Kidney glomerular epithelial cell (primary cell): ENCODE results near the gene ARID1B.
"Not testable (repeated sequence)": the region's sequence is repeated elsewhere in the genome, so short reads cannot be mapped to it uniquely, and the experiment has no call there.

Source experiments
- DNase-seq: peaks from one replicate; lab custom pipeline; 2025; lab: John Stamatoyannopoulos, UW

ARID1B gene

GRCh38 chr6:157021993-157022740 is 245.0 kb downstream of the ARID1B start:
- DNase-seq = peak; percentile 82

GRCh38 chr6:157023958-157024357 is 246.8 kb downstream of the ARID1B start:
- no peak for DNase-seq

- no peak for DNase-seq
Observed at GRCh38 chr6:157024745-157025144, 247.6 kb downstream of the ARID1B start.

GRCh38 chr6:157025437-157025836 is 248.3 kb downstream of the ARID1B start:
- DNase-seq = no peak

GRCh38 chr6:157029980-157030690 is 253.0 kb downstream of the ARID1B start:
- DNase-seq = no peak

- DNase-seq = no peak
Observed at GRCh38 chr6:157030755-157031154, 253.6 kb downstream of the ARID1B start.

- no peak for DNase-seq
Observed at GRCh38 chr6:157032923-157033322, 255.7 kb downstream of the ARID1B start.

- DNase-seq = no peak
Observed at GRCh38 chr6:157033428-157034140, 256.4 kb downstream of the ARID1B start.

GRCh38 chr6:157034436-157035230 is 257.5 kb downstream of the ARID1B start:
- DNase-seq = peak; percentile 51

- no peak for DNase-seq
Observed at GRCh38 chr6:157035546-157035945, 258.4 kb downstream of the ARID1B start.

- no peak for DNase-seq
Observed at GRCh38 chr6:157036245-157036711, 259.1 kb downstream of the ARID1B start.

- no peak for DNase-seq
Observed at GRCh38 chr6:157037165-157037564, 260.0 kb downstream of the ARID1B start.

GRCh38 chr6:157038610-157039009 is 261.4 kb downstream of the ARID1B start:
- no peak for DNase-seq

GRCh38 chr6:157039639-157040038 is 262.5 kb downstream of the ARID1B start:
- not testable (repeated sequence) for DNase-seq

GRCh38 chr6:157040191-157040590 is 263.0 kb downstream of the ARID1B start:
- DNase-seq = no peak

- DNase-seq = peak; percentile 74
Observed at GRCh38 chr6:157045831-157046454, 268.8 kb downstream of the ARID1B start.

- DNase-seq = no peak
Observed at GRCh38 chr6:157046776-157047175, 269.6 kb downstream of the ARID1B start.

GRCh38 chr6:157047328-157047727 is 270.1 kb downstream of the ARID1B start:
- DNase-seq = no peak

- DNase-seq = no peak
Observed at GRCh38 chr6:157047951-157048350, 270.8 kb downstream of the ARID1B start.

GRCh38 chr6:157049133-157049532 is 272.0 kb downstream of the ARID1B start:
- DNase-seq = no peak

- no peak for DNase-seq
Observed at GRCh38 chr6:157050537-157051265, 273.5 kb downstream of the ARID1B start.
